Body of pancreas (tissue), 4 donors: ENCODE measurements around the gene SHCBP1. TPM values are rescaled to one million over a fixed set of nuclear protein-coding genes. Genes with fewer than 3 reads are reported as not detected.

Experiments used
- ATAC-seq: fragments of 150-250 bp; one replicate; pipeline ENCODE4 v1.9.1; 2016
- DNase-seq, 4 donors: peaks; one replicate each; pipeline ENCODE4 v3.0.0-alpha.2; 2019
- H3K27ac ChIP-seq, 4 donors: fragments of 200-600 bp; sonication (generic); 1 replicate in 3 of 4; 2 replicates in 1 of 4; pipeline versions ENCODE4 v1.5.1 to v1.6.1; 2016 to 2019; ENCODE audit warnings: mild to moderate bottlenecking in 1 of 4, mixed read lengths in 1 of 4, moderate library complexity in 1 of 4
- H3K27me3 ChIP-seq, 2 donors: fragments of 200-600 bp; sonication (generic); one replicate each; pipeline ENCODE4 v1.6.0; 2016; ENCODE audit warnings: mild to moderate bottlenecking in 1 of 2
- H3K36me3 ChIP-seq, 2 donors: fragments of 200-600 bp; sonication (generic); replicated peaks in 1 of 2; 2 replicates each; pipeline ENCODE4 v1.5.1; 2016; ENCODE audit warnings: low read depth in 2 of 2; ENCODE audit not compliant: insufficient read depth in 1 of 2
- H3K4me1 ChIP-seq: fragments of 200-600 bp; sonication (generic); one replicate; pipeline ENCODE4 v1.6.0; 2016
- H3K4me3 ChIP-seq, 2 donors: fragments of 200-600 bp; sonication (generic); 1 replicate in 1 of 2; 2 replicates in 1 of 2; pipeline ENCODE4 v1.5.1; 2016 to 2019
- H3K9me3 ChIP-seq, 3 donors: fragments of 200-600 bp; sonication (generic); 1 replicate in 2 of 3; 2 replicates in 1 of 3; pipeline ENCODE4 v1.5.1; 2016
- POLR2A ChIP-seq, 3 donors: fragments of 450-650 bp; IDR thresholded peaks; one replicate each; pipeline ENCODE4 v1.6.1; 2016; ENCODE audit warnings: antibody characterized with exemption in 3 of 3, mild to moderate bottlenecking in 2 of 3
- WGBS, 2 donors: methylation state at CpG; one replicate each; pipeline ENCODE4 v1.1.5; 2017; 5-methylcytosine and 5-hydroxymethylcytosine counted together
- intact Hi-C: fragments of 100-400 bp; cut with DNase I; formaldehyde crosslinking; loops from one replicate; pipeline ENCODE4 v1.15.1; 2023
- total RNA-seq, 2 donors: library from RNA; depleted of rRNA; stranded (reverse); fragments of >200 nt; gene quantifications; one replicate each; pipeline ENCODE4 v1.1.0, GENCODE V29; 2016
- TF ChIP-seq, protein P1 (sequence below), 7 experiments: fragments of 450-650 bp in 4 of 7; fragments of 200-600 bp in 3 of 7; sonication (generic) in 3 of 7; IDR thresholded peaks; one replicate each; pipeline ENCODE4 v1.5.1; 2016 to 2019; ENCODE audit warnings: antibody characterized with exemption in 7 of 7

SHCBP1 gene
- total RNA-seq, 2 donors from 2014 or later = 0.26 TPM; not detected in 1

DNA sequence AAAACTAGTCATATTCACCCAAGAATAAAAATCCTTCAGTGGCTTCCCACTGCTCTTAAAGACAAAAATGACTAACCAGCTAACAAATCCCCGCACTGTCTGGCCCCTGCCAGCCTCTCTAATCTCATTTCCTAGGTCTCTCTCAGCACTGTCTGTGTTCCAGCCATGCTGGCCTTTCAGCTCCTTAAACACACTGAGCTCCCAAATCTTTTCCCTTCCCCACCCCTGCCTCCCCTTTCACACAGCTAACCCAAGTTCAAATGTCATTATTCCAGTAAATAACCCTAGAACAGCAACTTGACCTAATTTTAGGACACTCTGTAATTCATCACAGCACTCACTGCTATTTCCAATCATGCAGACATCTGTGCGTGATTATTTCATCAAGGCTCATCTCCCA is 7.8 kb downstream of the SHCBP1 start:
- intact Hi-C loops = no loop called here
- ATAC-seq = no peak
- no peaks in the 10 kb centered on the region for H3K9me3 ChIP-seq
- WGBS, 2 donors = 81 to 84% methylated on average over 2 of the region's 2 CpGs
- no peak for TF ChIP-seq POLR2A (IDR thresholded peaks at IDR 0.05)
- TF ChIP-seq, protein P1, sequence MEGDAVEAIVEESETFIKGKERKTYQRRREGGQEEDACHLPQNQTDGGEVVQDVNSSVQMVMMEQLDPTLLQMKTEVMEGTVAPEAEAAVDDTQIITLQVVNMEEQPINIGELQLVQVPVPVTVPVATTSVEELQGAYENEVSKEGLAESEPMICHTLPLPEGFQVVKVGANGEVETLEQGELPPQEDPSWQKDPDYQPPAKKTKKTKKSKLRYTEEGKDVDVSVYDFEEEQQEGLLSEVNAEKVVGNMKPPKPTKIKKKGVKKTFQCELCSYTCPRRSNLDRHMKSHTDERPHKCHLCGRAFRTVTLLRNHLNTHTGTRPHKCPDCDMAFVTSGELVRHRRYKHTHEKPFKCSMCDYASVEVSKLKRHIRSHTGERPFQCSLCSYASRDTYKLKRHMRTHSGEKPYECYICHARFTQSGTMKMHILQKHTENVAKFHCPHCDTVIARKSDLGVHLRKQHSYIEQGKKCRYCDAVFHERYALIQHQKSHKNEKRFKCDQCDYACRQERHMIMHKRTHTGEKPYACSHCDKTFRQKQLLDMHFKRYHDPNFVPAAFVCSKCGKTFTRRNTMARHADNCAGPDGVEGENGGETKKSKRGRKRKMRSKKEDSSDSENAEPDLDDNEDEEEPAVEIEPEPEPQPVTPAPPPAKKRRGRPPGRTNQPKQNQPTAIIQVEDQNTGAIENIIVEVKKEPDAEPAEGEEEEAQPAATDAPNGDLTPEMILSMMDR (IDR thresholded peaks at IDR 0.05) = no peak
- no peak overlapping the region for H3K27ac ChIP-seq
- no peaks in the 10 kb centered on the region for H3K4me1 ChIP-seq
- DNase-seq = no peak
- H3K4me3 ChIP-seq = no peak overlapping the region
- no peaks in the 10 kb centered on the region for H3K36me3 ChIP-seq
- H3K27me3 ChIP-seq = no peaks in the 10 kb centered on the region

- 79 to 81% methylated on average over 3 of the region's 3 CpGs for WGBS, 2 donors
- TF ChIP-seq POLR2A (IDR thresholded peaks at IDR 0.05) = no peak
- TF ChIP-seq, protein P1 (IDR thresholded peaks at IDR 0.05) = no peak
- Histone ChIP-seq H3K36me3 (no peaks in the 10 kb centered on the region), H3K4me1 (no peaks in the 10 kb centered on the region), H3K9me3 (no peaks in the 10 kb centered on the region), H3K4me3 (no peak overlapping the region), H3K27me3 (no peaks in the 10 kb centered on the region), H3K27ac (no peak overlapping the region)
- DNase-seq = no peak
- ATAC-seq = no peak
- intact Hi-C loops = no loop called here
Observed at GRCh38 chr16:46612121-46612520, 9.1 kb downstream of the SHCBP1 start.

- H3K27ac ChIP-seq = no peak overlapping the region
- no peak for ATAC-seq
- H3K36me3 ChIP-seq = no peaks in the 10 kb centered on the region
- 34 to 40% methylated on average over 1 of the region's 1 CpG for WGBS, 2 donors
- H3K27me3 ChIP-seq = no peaks in the 10 kb centered on the region
- no peaks in the 10 kb centered on the region for H3K9me3 ChIP-seq
- no peak for DNase-seq
- intact Hi-C loops = no loop called here
- no peaks in the 10 kb centered on the region for H3K4me1 ChIP-seq
- TF ChIP-seq POLR2A (IDR thresholded peaks at IDR 0.05) = no peak
- TF ChIP-seq, protein P1 (IDR thresholded peaks at IDR 0.05) = peak in 6 of 7 experiments; percentile 22 to 56 (median 40)
- no peak overlapping the region for H3K4me3 ChIP-seq
Observed at GRCh38 chr16:46607529-46607928, 13.7 kb downstream of the SHCBP1 start.

- Histone ChIP-seq H3K4me1 (no peaks in the 10 kb centered on the region), H3K27ac (no peak overlapping the region), H3K9me3 (no peaks in the 10 kb centered on the region), H3K36me3 (no peaks in the 10 kb centered on the region), H3K27me3 (no peaks in the 10 kb centered on the region), H3K4me3 (no peak overlapping the region)
- WGBS, 2 donors = 73 to 75% methylated on average over 5 of the region's 5 CpGs
- no peak for DNase-seq
- TF ChIP-seq POLR2A (IDR thresholded peaks at IDR 0.05) = no peak
- TF ChIP-seq, protein P1 (IDR thresholded peaks at IDR 0.05) = no peak
- intact Hi-C loops = no loop called here
- no peak for ATAC-seq
Observed at GRCh38 chr16:46606231-46606630, 14.9 kb downstream of the SHCBP1 start.

- DNase-seq (no peak), ATAC-seq (no peak)
- no peak overlapping the region for H3K27ac ChIP-seq
- no peaks in the 10 kb centered on the region for H3K4me1 ChIP-seq
- peaks cover 0 to 6% (median 0%) of the 10 kb centered on the region in 3 donors for H3K9me3 ChIP-seq
- intact Hi-C loops = no loop called here
- no peak for TF ChIP-seq POLR2A (IDR thresholded peaks at IDR 0.05)
- TF ChIP-seq, protein P1 (IDR thresholded peaks at IDR 0.05) = no peak
- no peak overlapping the region for H3K4me3 ChIP-seq
- no peaks in the 10 kb centered on the region for H3K36me3 ChIP-seq
- H3K27me3 ChIP-seq = no peaks in the 10 kb centered on the region
- WGBS, 2 donors = 94 to 100% methylated on average over 1 of the region's 1 CpG
Observed at GRCh38 chr16:46591257-46591656, 29.9 kb downstream of the SHCBP1 start.
